ENCODE results near the gene NOS3. TPM values are rescaled to one million over a fixed set of nuclear protein-coding genes. Genes with fewer than 3 reads are reported as not detected.

NOS3 gene
- total and polyA plus RNA-seq, 2 donors (not counting 3 experiments of a cell fraction or from before 2014, with no cell fraction given) = 82.8 to 95.1 TPM

DNA sequence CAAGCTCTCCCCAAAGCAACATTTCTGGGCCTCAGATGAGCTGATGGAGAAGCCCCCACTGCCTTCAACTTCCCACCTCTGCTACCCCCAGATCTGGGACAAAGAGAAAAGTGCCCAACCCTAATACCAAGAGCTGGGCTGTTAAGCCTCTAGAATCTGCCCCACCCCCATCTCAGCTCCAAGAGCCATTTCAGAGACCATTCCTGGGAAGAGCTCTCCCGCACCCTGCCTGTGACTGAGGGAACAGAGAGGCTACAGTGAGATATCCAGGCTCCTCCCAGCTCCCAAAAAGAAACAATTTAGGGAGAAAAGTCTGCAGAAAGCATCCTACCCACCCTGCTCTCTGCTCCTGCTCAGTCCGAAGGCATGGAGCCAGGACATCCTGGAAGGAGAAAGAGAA is 10.2 kb upstream of the NOS3 start:
- no TSS peak for BruUV-seq (replicated peaks)
- POLR2A ChIA-PET = no interaction called here
- no peak for TF ChIP-seq JUN (IDR thresholded peaks at IDR 0.05; ENCODE audit: borderline replicate concordance, insufficient read depth, insufficient read length, low read depth)
- H2AFZ ChIP-seq (ENCODE audit: low read depth, low read length) = no peak overlapping the region
- H3K9ac ChIP-seq (replicated peaks; ENCODE audit: extremely low read depth, insufficient read depth, low read length) = no peak overlapping the region
- no peak for DNase-seq (ENCODE audit: low read depth, low spot score)
- H3K36me3 ChIP-seq (ENCODE audit: control insufficient read depth in 2 of 2, extremely low read depth in 1 of 2, insufficient read depth in 2 of 2, low read length in 2 of 2) = no peaks in the 10 kb centered on the region
- no peak overlapping the region for H3K4me2 ChIP-seq (ENCODE audit: insufficient read depth, low read length)
- intact Hi-C loops (cut with micrococcal nuclease) = loop anchor here (10.0 kb wide), 1 partner anchor 416 kb away; the partner anchor contains the start of gene GIMAP4
- no peaks in the 10 kb centered on the region for H4K20me1 ChIP-seq (replicated peaks; ENCODE audit: control insufficient read depth, extremely low read depth, insufficient read depth, low read length)
- dilution Hi-C loops (cut with MboI; ENCODE audit: extremely low pct_ligation_motif_present, low sequenced_read_pairs) = no loop called here
- H3K4me1 ChIP-seq (ENCODE audit: control insufficient read depth, extremely low read depth, insufficient read depth, low read length) = no peaks in the 10 kb centered on the region
- no peak for FAIRE-seq
- H3K79me2 ChIP-seq (ENCODE audit: control insufficient read depth, insufficient read depth, low read length) = no peaks in the 10 kb centered on the region
- no peaks in the 10 kb centered on the region for H3K9me1 ChIP-seq (replicated peaks; ENCODE audit: control insufficient read depth, extremely low read depth, insufficient read depth, low read length)
- no peak overlapping the region for H3K27ac ChIP-seq (ENCODE audit: insufficient read depth, low read depth, low read length)
- no peak overlapping the region for H3K4me3 ChIP-seq (replicated peaks in 1 of 3; ENCODE audit: insufficient read depth in 1 of 3, low read depth in 1 of 3, low read length in 3 of 3)
- H3K27me3 ChIP-seq (ENCODE audit: control insufficient read depth in 2 of 2, insufficient read depth in 2 of 2, low read length in 2 of 2) = peaks cover 42 to 53% of the 10 kb centered on the region in 2 experiments
- no peaks in the 10 kb centered on the region for H3K9me3 ChIP-seq (replicated peaks; ENCODE audit: control insufficient read depth, insufficient read depth, low read length)
- CTCF ChIA-PET = interaction anchor here (0.7 to 2.8 kb wide), 9 partner anchors 8 to 264 kb away, joined by 3 to 19 read pairs (median 3); no protein-coding TSS in a partner anchor

GRCh38 chr7:150981644-150982043 is 9.2 kb upstream of the NOS3 start:
- Histone ChIP-seq H3K9me3 (replicated peaks; ENCODE audit: control insufficient read depth, insufficient read depth, low read length) (no peaks in the 10 kb centered on the region), H3K36me3 (ENCODE audit: control insufficient read depth in 2 of 2, extremely low read depth in 1 of 2, insufficient read depth in 2 of 2, low read length in 2 of 2) (no peaks in the 10 kb centered on the region), H3K9ac (replicated peaks; ENCODE audit: extremely low read depth, insufficient read depth, low read length) (no peak overlapping the region), H3K4me1 (ENCODE audit: control insufficient read depth, extremely low read depth, insufficient read depth, low read length) (no peaks in the 10 kb centered on the region), H3K27me3 (ENCODE audit: control insufficient read depth in 2 of 2, insufficient read depth in 2 of 2, low read length in 2 of 2) (peaks cover 42 to 53% of the 10 kb centered on the region in 2 experiments), H3K27ac (ENCODE audit: insufficient read depth, low read depth, low read length) (no peak overlapping the region), H3K4me2 (ENCODE audit: insufficient read depth, low read length) (no peak overlapping the region), H2AFZ (ENCODE audit: low read depth, low read length) (no peak overlapping the region), H3K9me1 (replicated peaks; ENCODE audit: control insufficient read depth, extremely low read depth, insufficient read depth, low read length) (no peaks in the 10 kb centered on the region), H3K4me3 (replicated peaks in 1 of 3; ENCODE audit: insufficient read depth in 1 of 3, low read depth in 1 of 3, low read length in 3 of 3) (no peak overlapping the region), H3K79me2 (ENCODE audit: control insufficient read depth, insufficient read depth, low read length) (no peaks in the 10 kb centered on the region), H4K20me1 (replicated peaks; ENCODE audit: control insufficient read depth, extremely low read depth, insufficient read depth, low read length) (no peaks in the 10 kb centered on the region)
- no TSS peak for BruUV-seq (replicated peaks)
- FAIRE-seq = no peak
- CTCF ChIA-PET = no interaction called here
- TF ChIP-seq MAX (IDR thresholded peaks at IDR 0.05; ENCODE audit: insufficient read depth, insufficient read length) (no peak), GATA2 (IDR thresholded peaks at IDR 0.05; ENCODE audit: insufficient read depth, insufficient read length, low read depth, low read length) (no peak), JUN (IDR thresholded peaks at IDR 0.05; ENCODE audit: borderline replicate concordance, insufficient read depth, insufficient read length, low read depth) (no peak), EZH2 (IDR thresholded peaks at IDR 0.05; ENCODE audit: borderline replicate concordance, low read depth, low read length, severe bottlenecking) (no peak), POLR2AphosphoS5 (IDR thresholded peaks at IDR 0.05; ENCODE audit: insufficient read depth, low read depth, low read length) (no peak), POLR2A (IDR thresholded peaks at IDR 0.05; ENCODE audit: low read depth, low read length) (no peak)
- POLR2A ChIA-PET = no interaction called here
- dilution Hi-C loops (cut with MboI; ENCODE audit: extremely low pct_ligation_motif_present, low sequenced_read_pairs) (no loop called here), intact Hi-C loops (cut with micrococcal nuclease) (loop anchor here (10.0 kb wide), 1 partner anchor 417 kb away; the partner anchor contains the start of gene GIMAP4)
- no peak for DNase-seq (ENCODE audit: low read depth, low spot score)
